ENCODE data around the gene SBF2. TPM values are rescaled to one million over a fixed set of nuclear protein-coding genes. Genes with fewer than 3 reads are reported as not detected.

Gene SBF2
- total RNA-seq, 1 experiment from 2014 or later: 30.2 TPM

DNA sequence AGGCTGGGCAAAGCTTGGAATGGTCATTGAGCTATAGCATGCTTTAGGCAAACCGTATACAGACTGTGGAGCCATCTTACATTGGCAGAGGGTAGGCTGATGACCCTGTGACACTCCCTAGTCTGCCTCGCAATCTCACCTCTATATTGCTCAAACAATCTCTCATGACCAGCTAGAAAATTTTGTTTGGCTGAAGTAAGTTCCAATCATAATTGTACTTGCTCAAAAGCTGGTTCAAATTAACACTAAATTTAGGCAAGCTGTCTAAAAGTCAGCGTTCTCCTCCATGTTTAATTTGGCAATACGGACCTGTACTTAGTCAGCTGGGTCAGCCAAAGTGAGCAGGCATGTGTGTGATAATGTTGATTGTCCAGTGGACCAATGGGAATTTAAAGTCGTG lies 497.2 kb downstream of the SBF2 start:
- Mint-ChIP-seq H3K4me1 (peaks cover 2 to 6% of the 10 kb centered on the region in 2 experiments), H3K4me3 (no peak overlapping the region), H3K27me3 (ENCODE audit: low read depth) (no peaks in the 10 kb centered on the region), H3K9me3 (no peaks in the 10 kb centered on the region), H3K27ac (peak overlapping the region in 1 of 3 experiments; percentile 13; a peak in 2 of 7 replicates), H3K36me3 (ENCODE audit: insufficient read depth in 1 of 3, low read depth in 3 of 3) (peaks cover 0 to 10% (median 9%) of the 10 kb centered on the region in 3 experiments; a peak in 5 of 7 replicates)
- Histone ChIP-seq H3K23ac (ENCODE audit: insufficient read length, low read depth, low read length) (no peak overlapping the region), H4K20me1 (ENCODE audit: control insufficient read depth, insufficient read depth, insufficient read length) (no peaks in the 10 kb centered on the region), H3K56ac (ENCODE audit: insufficient read length, low read depth, low read length) (no peak overlapping the region), H4K5ac (ENCODE audit: insufficient read length, low read depth, low read length) (no peak overlapping the region), H3K27ac (ENCODE audit: insufficient read length, low read depth, low read length) (no peak overlapping the region), H3K9ac (ENCODE audit: extremely low read depth, insufficient read length, low read length) (no peak overlapping the region), H2AK5ac (ENCODE audit: insufficient read length, low read length) (no peak overlapping the region), H3T11ph (ENCODE audit: low read length) (no peak overlapping the region), H4K91ac (ENCODE audit: insufficient read length, low read depth, low read length) (no peak overlapping the region), H2BK120ac (ENCODE audit: low read depth, low read length, poor library complexity, severe bottlenecking) (no peak overlapping the region), H3K27me3 (ENCODE audit: insufficient read depth, low read length) (no peaks in the 10 kb centered on the region), H2BK5ac (ENCODE audit: insufficient read length, low read length) (no peak overlapping the region), H3K79me2 (ENCODE audit: insufficient read depth, low read length) (no peaks in the 10 kb centered on the region), H2BK12ac (ENCODE audit: insufficient read length, low read depth, low read length) (no peak overlapping the region), H3K4me1 (ENCODE audit: insufficient read depth, low read length) (no peaks in the 10 kb centered on the region), H3K79me1 (ENCODE audit: insufficient read depth, low read depth, low read length, poor library complexity, severe bottlenecking) (no peaks in the 10 kb centered on the region), H2BK20ac (ENCODE audit: low read depth, low read length, poor library complexity, severe bottlenecking) (no peak overlapping the region), H3K14ac (ENCODE audit: insufficient read depth, low read length) (no peak overlapping the region), H2BK15ac (ENCODE audit: low read depth, low read length) (no peak overlapping the region), H3K4ac (ENCODE audit: low read depth, low read length) (no peak overlapping the region), H4K8ac (replicated peaks; ENCODE audit: insufficient read length, low read depth, low read length) (no peak overlapping the region), H3K18ac (ENCODE audit: insufficient read length, low read depth, low read length) (no peak overlapping the region), H3K23me2 (ENCODE audit: insufficient read length, low read depth, low read length, poor library complexity, severe bottlenecking) (no peaks in the 10 kb centered on the region), H3K4me2 (ENCODE audit: insufficient read depth, insufficient read length, low read length) (no peak overlapping the region), H2AFZ (ENCODE audit: low read length) (no peak overlapping the region), H3K9me3 (ENCODE audit: control insufficient read depth, low read depth, low read length) (no peaks in the 10 kb centered on the region)
- WGBS (ENCODE audit: extremely low coverage, insufficient read length, low lambda C conversion rate): no CpG with 5 or more reads among the region's 5 CpGs
- DNase-seq: no peak
- TF ChIP-seq, protein P1, sequence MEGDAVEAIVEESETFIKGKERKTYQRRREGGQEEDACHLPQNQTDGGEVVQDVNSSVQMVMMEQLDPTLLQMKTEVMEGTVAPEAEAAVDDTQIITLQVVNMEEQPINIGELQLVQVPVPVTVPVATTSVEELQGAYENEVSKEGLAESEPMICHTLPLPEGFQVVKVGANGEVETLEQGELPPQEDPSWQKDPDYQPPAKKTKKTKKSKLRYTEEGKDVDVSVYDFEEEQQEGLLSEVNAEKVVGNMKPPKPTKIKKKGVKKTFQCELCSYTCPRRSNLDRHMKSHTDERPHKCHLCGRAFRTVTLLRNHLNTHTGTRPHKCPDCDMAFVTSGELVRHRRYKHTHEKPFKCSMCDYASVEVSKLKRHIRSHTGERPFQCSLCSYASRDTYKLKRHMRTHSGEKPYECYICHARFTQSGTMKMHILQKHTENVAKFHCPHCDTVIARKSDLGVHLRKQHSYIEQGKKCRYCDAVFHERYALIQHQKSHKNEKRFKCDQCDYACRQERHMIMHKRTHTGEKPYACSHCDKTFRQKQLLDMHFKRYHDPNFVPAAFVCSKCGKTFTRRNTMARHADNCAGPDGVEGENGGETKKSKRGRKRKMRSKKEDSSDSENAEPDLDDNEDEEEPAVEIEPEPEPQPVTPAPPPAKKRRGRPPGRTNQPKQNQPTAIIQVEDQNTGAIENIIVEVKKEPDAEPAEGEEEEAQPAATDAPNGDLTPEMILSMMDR (conservative IDR thresholded peaks at IDR 0.05): no peak

Measured in H9 (cell line).